ENCODE results near the gene RTN4IP1. TPM values are rescaled to one million over a fixed set of nuclear protein-coding genes. Genes with fewer than 3 reads are reported as not detected.

The RTN4IP1 gene
- total RNA-seq, 1 experiment from 2014 or later, result 12.5 TPM

DNA sequence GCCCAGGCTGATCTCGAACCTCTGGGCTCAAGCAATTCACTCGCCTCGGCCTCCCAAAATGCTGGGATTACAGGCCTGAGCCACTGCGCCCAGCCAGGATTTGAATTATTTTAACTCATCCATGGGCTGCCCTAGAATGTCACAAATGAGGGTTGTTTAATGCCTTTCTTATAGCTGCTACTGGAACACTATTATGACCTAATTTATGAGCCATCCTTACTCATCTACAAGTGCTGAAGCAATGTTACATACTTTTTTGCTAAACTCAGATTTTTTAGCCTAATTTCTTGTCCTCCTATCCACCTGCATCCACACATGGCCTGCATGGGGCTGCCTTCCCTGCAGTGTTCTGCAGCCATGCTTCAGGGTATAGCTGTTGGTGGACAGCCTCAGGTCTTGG, 59.9 kb downstream of the RTN4IP1 start:
- Histone ChIP-seq H4K8ac (replicated peaks; ENCODE audit: insufficient read length, low read depth, low read length) (no peak overlapping the region), H2BK120ac (ENCODE audit: low read depth, low read length, poor library complexity, severe bottlenecking) (no peak overlapping the region)

More for the DNA sequence above, 59.9 kb downstream of the RTN4IP1 start:
- Histone ChIP-seq H3K27ac (ENCODE audit: insufficient read length, low read depth, low read length) (no peak overlapping the region), H3K9me3 (ENCODE audit: control insufficient read depth, low read depth, low read length) (no peaks in the 10 kb centered on the region), H3T11ph (ENCODE audit: low read length) (no peak overlapping the region), H2BK5ac (ENCODE audit: insufficient read length, low read length) (no peak overlapping the region), H4K91ac (ENCODE audit: insufficient read length, low read depth, low read length) (no peak overlapping the region), H3K9ac (ENCODE audit: extremely low read depth, insufficient read length, low read length) (no peak overlapping the region), H2AFZ (ENCODE audit: low read length) (no peak overlapping the region), H2AK5ac (ENCODE audit: insufficient read length, low read length) (no peak overlapping the region), H4K5ac (ENCODE audit: insufficient read length, low read depth, low read length) (no peak overlapping the region), H3K23me2 (ENCODE audit: insufficient read length, low read depth, low read length, poor library complexity, severe bottlenecking) (no peaks in the 10 kb centered on the region), H3K79me2 (ENCODE audit: insufficient read depth, low read length) (no peaks in the 10 kb centered on the region), H3K14ac (ENCODE audit: insufficient read depth, low read length) (no peak overlapping the region), H3K27me3 (ENCODE audit: insufficient read depth, low read length) (no peaks in the 10 kb centered on the region), H3K4me2 (ENCODE audit: insufficient read depth, insufficient read length, low read length) (no peak overlapping the region), H4K20me1 (ENCODE audit: control insufficient read depth, insufficient read depth, insufficient read length) (no peaks in the 10 kb centered on the region), H2BK12ac (ENCODE audit: insufficient read length, low read depth, low read length) (no peak overlapping the region), H3K4me1 (ENCODE audit: insufficient read depth, low read length) (no peaks in the 10 kb centered on the region; the same call in 1 of the 2 replicates), H3K56ac (ENCODE audit: insufficient read length, low read depth, low read length) (no peak overlapping the region), H3K18ac (ENCODE audit: insufficient read length, low read depth, low read length) (no peak overlapping the region), H3K79me1 (ENCODE audit: insufficient read depth, low read depth, low read length, poor library complexity, severe bottlenecking) (no peaks in the 10 kb centered on the region), H2BK20ac (ENCODE audit: low read depth, low read length, poor library complexity, severe bottlenecking) (no peak overlapping the region), H3K4ac (ENCODE audit: low read depth, low read length) (no peak overlapping the region), H2BK15ac (ENCODE audit: low read depth, low read length) (no peak overlapping the region), H3K23ac (ENCODE audit: insufficient read length, low read depth, low read length) (no peak overlapping the region)
- DNase-seq, result no peak
- peaks cover 6 to 8% of the 10 kb centered on the region in 2 experiments for H3K4me1 Mint-ChIP-seq
- H3K4me3 Mint-ChIP-seq, result no peak overlapping the region
- peaks cover 0 to 12% (median 11%) of the 10 kb centered on the region in 3 experiments; a peak in 5 of 7 replicates for H3K36me3 Mint-ChIP-seq (ENCODE audit: insufficient read depth in 1 of 3, low read depth in 3 of 3)
- peak overlapping the region in 1 of 3 experiments; percentile 21; a peak in 1 of 7 replicates for H3K27ac Mint-ChIP-seq
- WGBS (ENCODE audit: extremely low coverage, insufficient read length, low lambda C conversion rate), result no CpG with 5 or more reads among the region's 4 CpGs
- H3K27me3 Mint-ChIP-seq (ENCODE audit: low read depth), result no peaks in the 10 kb centered on the region
- TF ChIP-seq, protein P1, sequence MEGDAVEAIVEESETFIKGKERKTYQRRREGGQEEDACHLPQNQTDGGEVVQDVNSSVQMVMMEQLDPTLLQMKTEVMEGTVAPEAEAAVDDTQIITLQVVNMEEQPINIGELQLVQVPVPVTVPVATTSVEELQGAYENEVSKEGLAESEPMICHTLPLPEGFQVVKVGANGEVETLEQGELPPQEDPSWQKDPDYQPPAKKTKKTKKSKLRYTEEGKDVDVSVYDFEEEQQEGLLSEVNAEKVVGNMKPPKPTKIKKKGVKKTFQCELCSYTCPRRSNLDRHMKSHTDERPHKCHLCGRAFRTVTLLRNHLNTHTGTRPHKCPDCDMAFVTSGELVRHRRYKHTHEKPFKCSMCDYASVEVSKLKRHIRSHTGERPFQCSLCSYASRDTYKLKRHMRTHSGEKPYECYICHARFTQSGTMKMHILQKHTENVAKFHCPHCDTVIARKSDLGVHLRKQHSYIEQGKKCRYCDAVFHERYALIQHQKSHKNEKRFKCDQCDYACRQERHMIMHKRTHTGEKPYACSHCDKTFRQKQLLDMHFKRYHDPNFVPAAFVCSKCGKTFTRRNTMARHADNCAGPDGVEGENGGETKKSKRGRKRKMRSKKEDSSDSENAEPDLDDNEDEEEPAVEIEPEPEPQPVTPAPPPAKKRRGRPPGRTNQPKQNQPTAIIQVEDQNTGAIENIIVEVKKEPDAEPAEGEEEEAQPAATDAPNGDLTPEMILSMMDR (conservative IDR thresholded peaks at IDR 0.05), result no peak
- H3K9me3 Mint-ChIP-seq, result no peaks in the 10 kb centered on the region; a peak in 1 of 5 replicates

Measured in H9 (cell line).